Measurements from ENCODE around the gene STMP1. TPM values are rescaled to one million over a fixed set of nuclear protein-coding genes. Genes with fewer than 3 reads are reported as not detected.

STMP1 gene
- total and polyA plus RNA-seq, 2 experiments from 2014 or later = 23.0 to 78.4 TPM

GRCh38 chr7:135681762-135682161, 19.4 kb downstream of the STMP1 start:
- Histone ChIP-seq H3K4me1 (ENCODE audit: insufficient read depth) (peaks cover 3% of the 10 kb centered on the region; the same call in 1 of the 2 replicates), H3K4me2 (no peak overlapping the region), H3K4me3 (no peak overlapping the region), H3K79me2 (replicated peaks; ENCODE audit: insufficient read depth) (peaks cover 5% of the 10 kb centered on the region; the same call in 1 of the 2 replicates), H3K27ac (ENCODE audit: low read depth) (no peak overlapping the region), H3F3A (replicated peaks; ENCODE audit: low read depth) (no peaks in the 10 kb centered on the region), H3K27me3 (ENCODE audit: insufficient read depth) (no peaks in the 10 kb centered on the region), H2AFZ (no peak overlapping the region), H4K20me1 (replicated peaks; ENCODE audit: insufficient read depth) (no peaks in the 10 kb centered on the region; the same call in 1 of the 2 replicates), H3K9me2 (ENCODE audit: insufficient read depth) (no peaks in the 10 kb centered on the region), H3K36me3 (ENCODE audit: insufficient read depth) (no peaks in the 10 kb centered on the region)
- no peak for ATAC-seq
- no peak for DNase-seq (ENCODE audit: low spot score)
- Mint-ChIP-seq H3K27ac (no peak overlapping the region), H3K4me1 (peaks cover 8% of the 10 kb centered on the region; the same call in 2 of the 3 replicates), H3K9me3 (no peaks in the 10 kb centered on the region), H3K4me3 (no peak overlapping the region), H3K36me3 (ENCODE audit: low read depth) (no peaks in the 10 kb centered on the region; the same call in 2 of the 3 replicates), H3K27me3 (ENCODE audit: insufficient read depth, low read depth, poor library complexity) (peaks cover 6% of the 10 kb centered on the region)
- TF ChIP-seq EZH2 (IDR thresholded peaks at IDR 0.05; ENCODE audit: low read depth, unreplicated experiment) = no peak
- no peak for TF ChIP-seq NANOG (IDR thresholded peaks at IDR 0.05; ENCODE audit: borderline replicate concordance)
- TF ChIP-seq JUNB (IDR thresholded peaks at IDR 0.05; ENCODE audit: unreplicated experiment) = no peak

DNA sequence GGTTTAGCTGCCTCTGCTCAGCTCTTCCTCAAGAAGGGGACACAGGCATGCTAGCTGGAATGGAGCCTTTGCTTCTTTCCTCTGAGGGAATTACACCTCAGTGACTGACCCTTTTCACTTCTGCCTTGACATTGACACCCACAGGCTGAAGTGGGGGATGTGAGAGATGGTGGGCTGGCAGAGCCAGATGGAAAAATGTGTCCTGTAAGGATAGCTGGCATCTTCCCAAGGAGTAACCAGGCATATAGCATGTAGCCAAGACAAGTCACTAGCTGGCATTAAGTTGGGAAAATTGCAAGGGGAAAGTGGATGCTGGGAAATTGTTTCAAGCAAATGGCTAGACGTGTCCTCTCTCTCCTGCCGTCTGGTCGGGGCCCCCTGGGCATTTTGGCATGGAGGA, 19.9 kb downstream of the STMP1 start:
- Histone ChIP-seq H3K36me3 (ENCODE audit: insufficient read depth) (no peaks in the 10 kb centered on the region), H3K27me3 (ENCODE audit: insufficient read depth) (no peaks in the 10 kb centered on the region), H4K20me1 (replicated peaks; ENCODE audit: insufficient read depth) (no peaks in the 10 kb centered on the region; the same call in 1 of the 2 replicates), H3F3A (replicated peaks; ENCODE audit: low read depth) (no peaks in the 10 kb centered on the region), H3K4me3 (no peak overlapping the region), H3K79me2 (replicated peaks; ENCODE audit: insufficient read depth) (peaks cover 5% of the 10 kb centered on the region; the same call in 1 of the 2 replicates), H2AFZ (no peak overlapping the region), H3K4me2 (no peak overlapping the region), H3K4me1 (ENCODE audit: insufficient read depth) (peaks cover 3% of the 10 kb centered on the region; the same call in 1 of the 2 replicates), H3K27ac (ENCODE audit: low read depth) (no peak overlapping the region), H3K9me2 (ENCODE audit: insufficient read depth) (no peaks in the 10 kb centered on the region)
- Mint-ChIP-seq H3K27me3 (ENCODE audit: insufficient read depth, low read depth, poor library complexity) (peaks cover 6% of the 10 kb centered on the region), H3K36me3 (ENCODE audit: low read depth) (no peaks in the 10 kb centered on the region; the same call in 2 of the 3 replicates), H3K4me3 (no peak overlapping the region), H3K4me1 (peaks cover 8% of the 10 kb centered on the region; the same call in 2 of the 3 replicates), H3K9me3 (no peaks in the 10 kb centered on the region), H3K27ac (no peak overlapping the region)
- TF ChIP-seq POLR2AphosphoS5 (IDR thresholded peaks at IDR 0.05; ENCODE audit: low read depth) (no peak), STAT1 (IDR thresholded peaks at IDR 0.05; ENCODE audit: unreplicated experiment) (no peak), EZH2phosphoT487 (IDR thresholded peaks at IDR 0.05; ENCODE audit: unreplicated experiment) (no peak), CTCF (conservative IDR thresholded peaks at IDR 0.05; ENCODE audit: low read depth in 2 of 2) (no peak), JUNB (IDR thresholded peaks at IDR 0.05; ENCODE audit: unreplicated experiment) (no peak), NANOG (IDR thresholded peaks at IDR 0.05; ENCODE audit: borderline replicate concordance) (no peak), CREB1 (CRISPR knock-in tag; IDR thresholded peaks at IDR 0.05; ENCODE audit: low read depth) (no peak), EZH2 (IDR thresholded peaks at IDR 0.05; ENCODE audit: low read depth, unreplicated experiment) (no peak), ZNF114 (CRISPR knock-in tag; IDR thresholded peaks at IDR 0.05) (no peak)
- TF ChIP-seq, protein P1, sequence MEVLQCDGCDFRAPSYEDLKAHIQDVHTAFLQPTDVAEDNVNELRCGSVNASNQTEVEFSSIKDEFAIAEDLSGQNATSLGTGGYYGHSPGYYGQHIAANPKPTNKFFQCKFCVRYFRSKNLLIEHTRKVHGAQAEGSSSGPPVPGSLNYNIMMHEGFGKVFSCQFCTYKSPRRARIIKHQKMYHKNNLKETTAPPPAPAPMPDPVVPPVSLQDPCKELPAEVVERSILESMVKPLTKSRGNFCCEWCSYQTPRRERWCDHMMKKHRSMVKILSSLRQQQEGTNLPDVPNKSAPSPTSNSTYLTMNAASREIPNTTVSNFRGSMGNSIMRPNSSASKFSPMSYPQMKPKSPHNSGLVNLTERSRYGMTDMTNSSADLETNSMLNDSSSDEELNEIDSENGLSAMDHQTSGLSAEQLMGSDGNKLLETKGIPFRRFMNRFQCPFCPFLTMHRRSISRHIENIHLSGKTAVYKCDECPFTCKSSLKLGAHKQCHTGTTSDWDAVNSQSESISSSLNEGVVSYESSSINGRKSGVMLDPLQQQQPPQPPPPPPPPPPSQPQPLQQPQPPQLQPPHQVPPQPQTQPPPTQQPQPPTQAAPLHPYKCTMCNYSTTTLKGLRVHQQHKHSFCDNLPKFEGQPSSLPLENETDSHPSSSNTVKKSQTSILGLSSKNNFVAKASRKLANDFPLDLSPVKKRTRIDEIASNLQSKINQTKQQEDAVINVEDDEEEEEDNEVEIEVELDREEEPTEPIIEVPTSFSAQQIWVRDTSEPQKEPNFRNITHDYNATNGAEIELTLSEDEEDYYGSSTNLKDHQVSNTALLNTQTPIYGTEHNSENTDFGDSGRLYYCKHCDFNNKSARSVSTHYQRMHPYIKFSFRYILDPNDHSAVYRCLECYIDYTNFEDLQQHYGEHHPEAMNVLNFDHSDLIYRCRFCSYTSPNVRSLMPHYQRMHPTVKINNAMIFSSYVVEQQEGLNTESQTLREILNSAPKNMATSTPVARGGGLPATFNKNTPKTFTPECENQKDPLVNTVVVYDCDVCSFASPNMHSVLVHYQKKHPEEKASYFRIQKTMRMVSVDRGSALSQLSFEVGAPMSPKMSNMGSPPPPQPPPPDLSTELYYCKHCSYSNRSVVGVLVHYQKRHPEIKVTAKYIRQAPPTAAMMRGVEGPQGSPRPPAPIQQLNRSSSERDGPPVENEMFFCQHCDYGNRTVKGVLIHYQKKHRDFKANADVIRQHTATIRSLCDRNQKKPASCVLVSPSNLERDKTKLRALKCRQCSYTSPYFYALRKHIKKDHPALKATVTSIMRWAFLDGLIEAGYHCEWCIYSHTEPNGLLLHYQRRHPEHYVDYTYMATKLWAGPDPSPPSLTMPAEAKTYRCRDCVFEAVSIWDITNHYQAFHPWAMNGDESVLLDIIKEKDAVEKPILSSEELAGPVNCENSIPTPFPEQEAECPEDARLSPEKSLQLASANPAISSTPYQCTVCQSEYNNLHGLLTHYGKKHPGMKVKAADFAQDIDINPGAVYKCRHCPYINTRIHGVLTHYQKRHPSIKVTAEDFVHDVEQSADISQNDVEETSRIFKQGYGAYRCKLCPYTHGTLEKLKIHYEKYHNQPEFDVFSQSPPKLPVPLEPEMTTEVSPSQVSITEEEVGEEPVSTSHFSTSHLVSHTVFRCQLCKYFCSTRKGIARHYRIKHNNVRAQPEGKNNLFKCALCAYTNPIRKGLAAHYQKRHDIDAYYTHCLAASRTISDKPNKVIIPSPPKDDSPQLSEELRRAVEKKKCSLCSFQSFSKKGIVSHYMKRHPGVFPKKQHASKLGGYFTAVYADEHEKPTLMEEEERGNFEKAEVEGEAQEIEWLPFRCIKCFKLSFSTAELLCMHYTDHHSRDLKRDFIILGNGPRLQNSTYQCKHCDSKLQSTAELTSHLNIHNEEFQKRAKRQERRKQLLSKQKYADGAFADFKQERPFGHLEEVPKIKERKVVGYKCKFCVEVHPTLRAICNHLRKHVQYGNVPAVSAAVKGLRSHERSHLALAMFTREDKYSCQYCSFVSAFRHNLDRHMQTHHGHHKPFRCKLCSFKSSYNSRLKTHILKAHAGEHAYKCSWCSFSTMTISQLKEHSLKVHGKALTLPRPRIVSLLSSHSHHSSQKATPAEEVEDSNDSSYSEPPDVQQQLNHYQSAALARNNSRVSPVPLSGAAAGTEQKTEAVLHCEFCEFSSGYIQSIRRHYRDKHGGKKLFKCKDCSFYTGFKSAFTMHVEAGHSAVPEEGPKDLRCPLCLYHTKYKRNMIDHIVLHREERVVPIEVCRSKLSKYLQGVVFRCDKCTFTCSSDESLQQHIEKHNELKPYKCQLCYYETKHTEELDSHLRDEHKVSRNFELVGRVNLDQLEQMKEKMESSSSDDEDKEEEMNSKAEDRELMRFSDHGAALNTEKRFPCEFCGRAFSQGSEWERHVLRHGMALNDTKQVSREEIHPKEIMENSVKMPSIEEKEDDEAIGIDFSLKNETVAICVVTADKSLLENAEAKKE (CRISPR knock-in tag; IDR thresholded peaks at IDR 0.05) = no peak
- no peak for ATAC-seq
- no peak for DNase-seq (ENCODE audit: low spot score)
